ENCODE measurements around the gene SLC46A3.
"Not testable (repeated sequence)": the region's sequence is repeated elsewhere in the genome, so short reads cannot be mapped to it uniquely, and the experiment has no call there.

SLC46A3 gene

DNA sequence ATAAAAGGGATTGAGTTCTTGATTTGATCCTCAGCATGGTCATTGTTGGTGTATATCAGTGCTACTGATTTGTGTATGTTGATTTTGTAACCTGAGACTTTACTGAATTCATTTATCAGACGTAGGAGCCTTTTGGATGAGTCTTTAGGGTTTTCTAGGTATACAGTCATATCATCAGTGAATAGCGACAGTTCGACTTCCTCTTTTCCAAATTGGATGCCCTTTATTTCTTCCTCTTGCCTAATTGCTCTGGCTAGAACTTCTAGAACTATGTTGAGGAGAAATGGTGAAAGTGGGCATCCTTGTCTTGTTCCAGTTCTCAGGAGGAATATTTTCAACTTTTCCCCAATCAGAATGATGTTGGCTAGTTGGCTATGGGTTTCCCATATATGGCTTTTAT, 32.9 kb downstream of the SLC46A3 start:
- DNase-seq (ENCODE audit: insufficient read length, low spot score) (no peak), FAIRE-seq (no peak)

DNA sequence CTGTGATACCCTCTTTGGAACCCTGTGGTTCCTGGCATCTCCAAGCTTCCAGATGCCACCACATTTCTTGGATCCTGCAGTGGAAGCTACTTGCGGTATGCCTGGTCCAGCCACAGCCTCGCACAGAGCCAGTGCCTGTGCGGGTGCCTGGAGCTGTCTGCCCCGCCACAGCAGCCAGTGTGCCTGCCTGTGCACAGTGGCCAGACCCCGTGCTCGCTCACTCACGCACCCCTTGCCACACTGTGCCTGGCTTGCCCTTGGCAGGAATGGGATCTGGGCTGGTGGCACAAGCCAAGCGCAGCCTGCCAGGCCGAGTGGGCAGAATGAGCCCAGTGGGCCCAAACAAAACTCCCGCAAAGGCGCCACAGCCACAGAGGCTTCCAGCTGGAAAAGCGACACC, 33.7 kb downstream of the SLC46A3 start:
- no peak for DNase-seq (ENCODE audit: insufficient read length, low spot score)
- no peak for FAIRE-seq

DNA sequence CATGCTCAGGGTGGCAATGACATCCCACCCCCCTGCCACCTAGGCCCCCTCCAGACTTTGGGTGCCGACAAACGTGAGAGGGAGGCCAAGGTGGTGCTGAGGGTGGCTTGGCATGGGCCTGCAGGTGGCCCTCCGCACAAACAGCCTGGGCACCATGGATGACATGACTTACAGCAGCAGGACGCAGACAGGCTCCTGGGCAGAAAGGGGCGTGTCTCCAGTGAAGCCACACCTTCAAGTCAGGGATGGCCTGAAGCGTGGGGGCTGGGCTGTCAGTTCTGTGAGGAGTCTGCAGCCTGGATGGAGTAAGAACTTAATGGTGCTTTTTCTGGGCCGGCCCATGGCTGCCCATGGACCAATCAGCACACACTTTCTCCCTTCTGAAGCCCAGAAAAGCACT, 34.5 kb downstream of the SLC46A3 start:
- DNase-seq (ENCODE audit: insufficient read length, low spot score) (no peak), FAIRE-seq (no peak)

DNA sequence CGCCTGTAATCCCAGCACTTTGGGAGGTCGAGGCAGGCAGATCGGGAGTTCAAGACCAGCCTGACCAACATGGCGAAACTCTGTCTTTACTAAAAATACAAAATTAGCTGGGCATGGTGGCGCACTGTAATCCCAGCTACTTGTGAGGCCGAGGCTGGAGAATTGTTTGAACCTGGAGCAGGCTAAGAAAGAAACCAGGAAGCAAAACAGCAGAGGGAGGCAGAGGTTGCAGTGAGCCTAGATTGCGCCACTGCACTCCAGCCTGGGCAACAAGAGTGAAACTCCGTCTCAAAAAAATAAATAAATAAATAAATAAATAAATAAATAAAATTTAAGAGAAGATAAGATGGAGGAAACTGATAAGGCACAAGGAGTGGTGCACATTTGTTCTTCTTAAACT, 35.6 kb downstream of the SLC46A3 start:
- not testable (repeated sequence) for DNase-seq (ENCODE audit: insufficient read length, low spot score); FAIRE-seq

DNA sequence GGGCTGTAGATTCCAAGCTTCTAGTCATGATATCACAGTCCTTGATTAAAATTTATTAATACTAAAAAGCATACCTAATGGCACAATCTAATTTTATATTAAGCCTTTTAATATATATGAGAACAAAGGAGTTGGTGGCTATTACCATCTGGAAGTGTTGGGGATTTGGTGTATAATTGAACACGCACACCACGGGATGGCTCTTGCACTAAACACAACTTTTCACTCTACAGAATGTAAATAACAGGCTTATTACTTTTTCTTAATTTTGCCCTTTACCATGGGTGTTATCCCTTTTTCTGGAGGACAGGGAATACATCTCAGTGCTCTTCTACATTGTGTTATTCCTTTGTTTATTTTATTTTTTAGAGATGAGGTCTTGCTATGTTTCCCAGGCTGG, 38.2 kb downstream of the SLC46A3 start:
- DNase-seq (ENCODE audit: insufficient read length, low spot score) = no peak
- FAIRE-seq = no peak

DNA sequence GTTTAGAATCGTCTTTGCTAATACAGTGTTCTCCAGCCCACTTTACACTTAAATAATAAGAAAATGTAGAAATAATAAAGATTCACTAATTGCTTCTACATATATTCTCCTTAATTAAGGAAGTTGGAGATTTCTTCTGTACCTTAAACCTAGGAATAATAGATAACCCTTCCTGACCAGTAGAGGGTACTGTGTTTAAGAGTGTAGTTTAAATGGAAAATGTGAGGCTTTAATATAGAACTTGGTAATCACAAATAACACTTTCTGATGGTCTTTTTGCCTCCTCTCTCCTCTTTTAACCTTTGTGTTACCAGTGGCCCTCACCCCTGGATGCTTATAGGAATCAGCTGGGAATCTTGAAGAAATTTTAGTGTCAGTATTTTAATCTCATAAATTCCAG, 39.1 kb downstream of the SLC46A3 start:
- no peak for FAIRE-seq
- DNase-seq (ENCODE audit: insufficient read length, low spot score) = no peak

DNA sequence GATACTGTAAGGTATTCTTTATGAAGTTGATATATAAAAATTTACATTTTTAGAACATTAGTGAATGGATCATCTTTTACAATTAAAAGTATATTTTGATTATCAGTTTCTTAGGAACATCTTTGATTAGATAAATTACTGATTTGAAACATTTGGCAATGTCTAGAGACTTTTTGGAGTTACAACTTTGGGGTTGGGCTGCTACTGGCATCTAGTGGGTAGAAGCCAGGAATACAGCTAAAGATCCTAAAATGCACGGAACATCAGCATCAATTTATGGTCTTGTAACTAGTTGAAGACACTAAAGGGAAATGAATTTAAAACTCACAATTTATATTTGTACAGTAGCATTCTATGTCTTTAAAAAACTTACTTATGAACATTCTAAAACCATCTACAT, 40.0 kb downstream of the SLC46A3 start:
- no peak for FAIRE-seq
- DNase-seq (ENCODE audit: insufficient read length, low spot score) = no peak

DNA sequence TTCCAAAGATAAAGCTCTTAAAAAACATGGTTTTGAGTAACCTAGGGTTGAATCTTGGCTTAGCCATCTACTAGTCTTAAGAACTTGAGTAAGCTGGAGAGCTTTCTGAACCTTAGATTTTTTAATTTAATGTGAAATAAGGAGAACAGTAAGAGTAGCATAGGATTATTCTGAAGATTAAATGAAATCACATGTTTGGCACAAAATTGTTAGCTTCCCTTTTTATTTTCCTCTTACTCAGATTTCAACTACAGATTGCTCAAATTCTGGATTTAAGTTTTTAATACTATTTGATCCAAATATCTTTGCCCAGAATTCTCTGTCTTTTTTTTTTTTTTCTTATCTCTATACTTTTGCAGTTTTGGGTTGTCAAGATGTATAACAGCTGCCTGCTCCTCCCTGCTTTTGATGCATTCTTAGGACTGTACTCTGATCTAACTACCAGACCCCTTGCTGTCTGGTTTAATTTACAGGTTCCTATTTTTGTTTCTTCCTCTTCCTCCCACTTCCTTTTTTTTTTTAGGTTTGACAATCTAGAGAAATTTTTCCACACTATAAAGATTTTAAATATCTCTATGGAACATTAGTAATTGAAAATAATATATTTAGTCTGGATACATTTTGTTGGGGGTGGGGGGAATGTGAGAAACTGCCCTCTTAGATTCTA, 47.5 kb downstream of the SLC46A3 start:
- no peak for DNase-seq (ENCODE audit: insufficient read length, low spot score)
- no peak for FAIRE-seq

DNA sequence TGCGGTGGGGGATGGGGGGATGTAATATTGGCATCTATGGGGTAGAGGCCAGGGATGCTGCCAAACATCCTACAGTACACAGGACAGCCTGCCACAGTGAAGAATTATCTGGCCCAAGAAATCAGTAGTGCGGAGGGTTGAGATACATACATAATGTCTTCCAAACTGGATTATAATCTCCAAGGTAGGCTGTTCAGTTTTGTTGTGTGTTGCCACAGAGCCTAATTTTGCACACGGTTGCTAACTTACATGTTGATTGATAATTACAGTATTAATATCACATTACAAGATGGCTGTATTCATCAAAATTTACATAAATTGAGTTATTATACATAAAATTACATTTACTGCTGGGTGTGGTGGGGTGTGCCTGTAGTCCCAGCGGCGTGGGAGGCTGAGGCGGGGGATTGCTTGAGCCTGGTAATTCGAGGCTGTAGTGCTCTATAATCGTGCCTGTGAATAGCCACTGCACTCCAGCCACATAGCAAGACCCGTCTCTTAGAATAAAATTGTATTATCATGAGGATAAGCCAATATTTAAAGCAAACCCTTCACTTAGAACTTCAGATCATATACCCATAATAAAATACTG, 51.8 kb downstream of the SLC46A3 start:
- DNase-seq (ENCODE audit: insufficient read length, low spot score) = no peak
- FAIRE-seq = no peak

DNA sequence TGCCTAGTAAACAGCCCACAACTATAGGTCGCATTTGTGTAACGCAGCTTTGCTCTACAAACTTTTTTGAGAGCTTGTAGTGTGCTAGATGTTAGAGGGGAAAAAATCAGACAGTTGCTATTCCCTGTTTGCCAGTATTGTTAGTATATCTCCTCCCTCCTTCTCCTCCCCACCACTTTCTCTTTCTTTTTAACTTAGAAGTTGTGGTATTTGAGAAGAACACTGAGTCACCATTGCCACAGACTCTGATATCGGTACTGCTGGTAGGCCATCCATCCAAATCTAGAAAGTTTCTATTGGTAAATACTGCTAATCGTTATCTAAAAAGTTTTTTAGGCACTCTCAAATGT, 59.2 kb downstream of the SLC46A3 start:
- DNase-seq (ENCODE audit: insufficient read length, low spot score) (no peak), FAIRE-seq (no peak)

DNA sequence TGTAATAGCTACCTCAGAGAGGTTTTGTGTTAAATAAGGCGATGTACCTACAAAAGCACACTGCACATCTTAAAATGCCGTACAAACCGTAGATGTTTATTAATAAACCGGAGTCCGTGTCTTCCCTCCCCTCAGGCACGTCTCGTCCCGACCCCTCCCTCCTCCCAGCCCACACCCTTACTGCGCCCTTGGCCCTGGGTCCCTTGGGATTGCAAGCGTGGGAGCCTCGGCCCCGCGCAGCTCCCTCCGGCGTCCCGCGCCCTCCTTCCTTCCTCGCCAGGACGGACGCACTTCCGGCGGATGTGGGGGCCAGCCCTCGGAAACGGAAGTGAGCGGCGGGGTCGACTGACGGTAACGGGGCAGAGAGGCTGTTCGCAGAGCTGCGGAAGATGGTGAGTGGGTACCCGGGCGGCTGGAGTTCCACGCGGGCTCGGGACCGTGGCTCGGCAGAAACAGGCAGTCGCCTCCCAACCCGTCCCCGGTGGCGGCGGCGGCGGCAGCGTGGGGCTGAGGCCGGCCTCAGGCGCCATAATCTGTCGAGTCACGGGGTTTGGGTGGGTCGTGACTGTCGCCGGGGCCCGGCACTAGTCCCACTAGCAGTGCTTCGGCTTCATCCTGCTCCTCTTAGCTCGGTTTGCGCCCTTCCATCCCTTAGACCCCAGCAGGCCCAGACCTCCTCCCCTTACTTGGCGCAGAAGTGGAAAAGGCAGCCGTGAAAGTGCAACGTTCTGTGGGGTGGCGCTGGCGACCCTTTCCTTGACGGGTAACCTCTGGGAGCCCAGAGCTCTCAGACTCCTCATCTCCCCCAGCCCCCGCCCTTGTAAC, 59.8 kb downstream of the SLC46A3 start, which contains the start of gene POMP:
TSS of gene POMP (plus strand) at position 335 of the 825 bp plus-strand sequence. CDS start at position 390, 55 bp downstream.
- FAIRE-seq = peak; percentile 86
- peak; percentile 79 for DNase-seq (ENCODE audit: insufficient read length, low spot score)

DNA sequence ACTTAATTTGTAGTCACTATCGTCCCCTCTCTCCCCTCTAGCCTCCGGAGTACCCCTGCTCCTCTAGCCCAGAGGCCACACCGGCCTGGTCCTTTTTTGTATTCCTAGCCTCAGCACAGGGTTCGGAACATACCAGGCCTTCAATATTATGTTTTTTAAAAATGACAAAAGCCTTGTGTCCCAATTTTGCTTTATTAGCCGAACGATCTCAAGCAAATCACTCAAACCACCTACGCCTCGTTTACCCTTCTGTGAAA, 60.3 kb downstream of the SLC46A3 start:
- DNase-seq (ENCODE audit: insufficient read length, low spot score) (no peak), FAIRE-seq (no peak)

DNA sequence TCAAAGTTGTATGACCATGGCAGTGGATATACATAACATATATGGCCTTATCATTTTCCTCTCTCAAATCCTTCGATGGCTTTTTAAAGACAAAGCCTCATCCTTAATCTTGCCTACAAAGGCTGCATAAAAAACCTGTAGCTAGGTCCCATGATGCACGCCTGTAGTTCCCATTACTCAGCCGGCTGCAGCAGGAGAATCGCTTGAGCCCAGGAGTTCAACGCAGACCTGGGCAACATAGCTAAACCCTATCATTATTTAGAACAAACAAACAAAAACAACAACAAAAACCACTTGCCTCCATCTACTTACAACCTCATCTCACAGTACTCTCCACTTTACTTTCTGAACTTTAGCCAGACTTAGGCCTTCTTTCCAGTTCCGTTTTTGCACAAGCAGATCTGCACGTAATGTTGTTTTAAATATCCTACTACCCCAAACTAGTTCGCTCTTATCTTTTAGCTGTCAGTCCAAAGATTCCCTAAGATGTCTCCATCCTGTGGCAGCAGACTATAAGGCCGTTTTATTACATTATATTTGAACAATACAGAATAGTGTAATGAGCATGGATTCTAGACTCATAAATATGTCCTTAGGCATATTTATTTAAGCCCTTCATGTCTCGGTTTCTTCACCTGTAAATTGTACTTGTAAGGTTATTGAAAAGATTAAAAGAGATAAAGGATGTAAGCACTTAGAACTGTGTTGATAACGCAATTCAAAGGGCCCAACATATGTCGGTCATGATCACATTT, 60.8 kb downstream of the SLC46A3 start:
- no peak for FAIRE-seq
- DNase-seq (ENCODE audit: insufficient read length, low spot score) = no peak

DNA sequence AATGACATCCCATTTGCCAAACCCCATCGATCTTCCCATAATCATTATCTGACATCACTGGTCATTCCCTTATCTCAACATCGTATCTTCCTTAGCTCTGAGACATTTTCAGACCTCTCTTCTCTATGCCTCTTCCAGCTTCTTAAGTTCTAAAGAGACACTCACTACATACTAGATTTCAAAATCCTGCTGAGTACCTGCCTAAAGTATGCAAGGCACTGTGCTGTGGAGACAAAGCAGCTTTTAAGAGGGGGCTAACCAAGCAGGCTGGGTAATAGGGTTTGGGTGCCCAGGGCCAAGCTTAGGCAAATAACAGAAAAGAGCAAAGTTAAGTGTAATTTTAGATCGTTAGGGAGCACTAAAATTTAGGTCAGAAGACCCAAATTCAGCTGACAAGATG, 63.2 kb downstream of the SLC46A3 start:
- DNase-seq (ENCODE audit: insufficient read length, low spot score) (no peak), FAIRE-seq (no peak)

DNA sequence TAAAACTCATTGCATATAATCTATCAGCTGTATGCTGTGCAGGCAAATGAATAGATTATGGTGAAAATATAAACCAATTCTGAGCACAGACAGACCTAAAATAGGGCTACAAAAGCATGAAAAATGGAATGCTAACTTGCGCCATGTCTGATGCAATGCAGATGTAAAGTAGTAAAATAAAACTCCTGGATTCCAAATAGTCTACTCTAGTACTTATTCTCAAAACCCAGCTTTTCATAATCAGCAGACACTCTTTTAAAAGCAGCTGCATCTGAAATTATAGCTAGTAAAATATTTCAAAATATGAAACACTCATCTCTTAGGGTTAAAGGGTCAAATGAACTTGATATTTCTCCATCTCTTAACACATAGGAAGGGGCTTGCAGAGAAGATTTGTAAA, 64.5 kb downstream of the SLC46A3 start:
- FAIRE-seq (no peak), DNase-seq (ENCODE audit: insufficient read length, low spot score) (no peak)

DNA sequence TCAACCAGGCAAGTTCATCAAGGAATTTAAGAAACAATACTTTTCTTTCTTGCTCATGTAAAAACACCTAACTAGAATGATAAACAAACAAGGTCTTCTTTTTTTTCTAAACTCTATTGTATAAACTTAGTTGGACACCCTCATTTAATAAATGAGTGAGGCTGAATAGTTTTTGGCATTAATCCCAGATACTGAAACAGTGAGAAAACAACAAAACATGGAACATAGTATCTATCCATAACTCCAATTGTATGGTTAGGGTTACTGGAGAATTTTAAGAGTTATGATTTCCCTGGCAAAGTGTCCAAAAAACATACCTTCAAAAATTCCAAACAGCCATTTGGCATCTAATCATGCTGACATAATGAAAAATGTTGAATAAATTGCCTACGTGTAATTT, 65.7 kb downstream of the SLC46A3 start:
- FAIRE-seq = no peak
- no peak for DNase-seq (ENCODE audit: insufficient read length, low spot score)

DNA sequence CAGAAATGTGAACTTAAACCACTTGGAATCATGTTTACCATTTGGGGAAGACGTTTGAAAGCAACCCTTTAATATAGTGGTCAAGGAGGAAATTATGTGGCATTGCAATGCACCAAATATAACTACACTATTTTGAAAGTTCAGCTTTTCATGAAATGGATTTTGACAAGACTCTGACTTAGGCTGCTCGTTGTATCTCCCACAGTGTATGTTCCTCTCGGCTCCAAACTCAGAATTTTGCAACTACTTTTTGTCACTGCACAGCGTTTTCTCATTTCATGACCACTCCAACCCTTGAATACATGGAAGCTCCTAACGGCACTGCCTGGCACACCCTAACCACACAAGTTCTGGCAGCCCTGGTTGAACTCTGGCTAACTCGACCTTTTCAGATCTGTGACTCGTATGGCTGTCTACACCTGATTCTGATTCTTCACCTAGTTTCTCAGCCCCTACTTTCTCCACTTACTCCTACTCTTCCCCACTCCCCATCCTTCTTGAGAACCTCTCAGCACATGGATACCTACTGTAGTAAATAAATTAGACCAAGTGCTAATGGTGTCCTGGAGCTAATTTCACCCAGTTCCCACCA, 66.9 kb downstream of the SLC46A3 start:
- DNase-seq (ENCODE audit: insufficient read length, low spot score) (no peak), FAIRE-seq (no peak)

DNA sequence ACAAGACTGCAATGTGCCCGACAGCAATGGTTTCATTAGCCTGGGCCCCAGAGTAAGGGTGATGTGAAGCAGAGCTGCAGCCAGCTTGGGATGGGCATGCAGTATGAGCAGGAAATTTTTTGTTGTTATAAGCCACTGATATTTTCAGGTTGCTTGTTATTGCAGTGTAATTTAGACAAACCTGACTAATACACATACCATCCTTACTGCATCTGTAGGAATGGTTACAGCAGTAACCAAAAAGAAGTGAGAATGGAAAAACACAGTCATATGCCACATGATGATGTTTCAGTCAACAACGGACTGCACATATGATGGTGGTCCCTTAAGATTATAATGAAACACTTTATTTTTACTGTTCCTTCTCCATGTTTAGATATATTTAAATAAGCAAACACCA, 68.5 kb downstream of the SLC46A3 start:
- FAIRE-seq (no peak), DNase-seq (ENCODE audit: insufficient read length, low spot score) (no peak)
